ENCODE measurements around the gene FCRL3.

DNA sequence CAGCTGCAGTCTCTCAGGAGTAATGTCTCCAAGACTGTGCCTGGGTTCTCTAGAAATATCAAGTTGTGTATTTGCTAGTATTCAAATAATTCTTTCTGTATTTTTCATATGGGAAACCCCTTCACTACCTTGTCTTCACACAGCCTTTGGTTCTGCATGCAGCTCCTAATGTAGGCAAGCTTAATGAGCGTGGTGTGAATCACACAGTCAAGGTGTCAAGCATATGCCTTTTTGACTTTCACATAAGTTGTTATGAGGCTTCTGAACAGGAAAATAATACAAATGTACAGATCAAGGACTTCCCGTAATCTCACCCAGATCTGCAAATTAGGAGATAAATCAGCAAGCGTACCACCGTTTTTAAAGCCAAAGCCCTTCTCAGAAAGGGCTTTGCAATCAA lies at the start of gene FCRL3:
- TF ChIP-seq POLR2A (IDR thresholded peaks at IDR 0.05; ENCODE audit: low read depth, low read length): no peak
- no peak for TF ChIP-seq RCOR1 (IDR thresholded peaks at IDR 0.05; ENCODE audit: insufficient replicate concordance, low read length)
- TF ChIP-seq, protein P1, sequence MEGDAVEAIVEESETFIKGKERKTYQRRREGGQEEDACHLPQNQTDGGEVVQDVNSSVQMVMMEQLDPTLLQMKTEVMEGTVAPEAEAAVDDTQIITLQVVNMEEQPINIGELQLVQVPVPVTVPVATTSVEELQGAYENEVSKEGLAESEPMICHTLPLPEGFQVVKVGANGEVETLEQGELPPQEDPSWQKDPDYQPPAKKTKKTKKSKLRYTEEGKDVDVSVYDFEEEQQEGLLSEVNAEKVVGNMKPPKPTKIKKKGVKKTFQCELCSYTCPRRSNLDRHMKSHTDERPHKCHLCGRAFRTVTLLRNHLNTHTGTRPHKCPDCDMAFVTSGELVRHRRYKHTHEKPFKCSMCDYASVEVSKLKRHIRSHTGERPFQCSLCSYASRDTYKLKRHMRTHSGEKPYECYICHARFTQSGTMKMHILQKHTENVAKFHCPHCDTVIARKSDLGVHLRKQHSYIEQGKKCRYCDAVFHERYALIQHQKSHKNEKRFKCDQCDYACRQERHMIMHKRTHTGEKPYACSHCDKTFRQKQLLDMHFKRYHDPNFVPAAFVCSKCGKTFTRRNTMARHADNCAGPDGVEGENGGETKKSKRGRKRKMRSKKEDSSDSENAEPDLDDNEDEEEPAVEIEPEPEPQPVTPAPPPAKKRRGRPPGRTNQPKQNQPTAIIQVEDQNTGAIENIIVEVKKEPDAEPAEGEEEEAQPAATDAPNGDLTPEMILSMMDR (conservative IDR thresholded peaks at IDR 0.05; ENCODE audit: low read depth, low read length): no peak
- no peak for TF ChIP-seq RAD21 (IDR thresholded peaks at IDR 0.05; ENCODE audit: low read length)
- no peak for TF ChIP-seq CHD1 (IDR thresholded peaks at IDR 0.05; ENCODE audit: low read depth, low read length)
- TF ChIP-seq SMC3 (IDR thresholded peaks at IDR 0.05; ENCODE audit: low read depth, low read length): no peak
